K562 (cell line): ENCODE results near the gene GPHA2. TPM values are rescaled to one million over a fixed set of nuclear protein-coding genes. Genes with fewer than 3 reads are reported as not detected.

Experiments
- ELF4 ChIP-seq: fragments of 450-650 bp; formaldehyde crosslinking; IDR thresholded peaks from 2 replicates; pipeline ENCODE4 v1.4.0; 2022; ENCODE audit warnings: missing genetic modification characterization
- FOXA3 ChIP-seq, 2 experiments: fragments of 450-650 bp in 1 of 2; sonication (generic) in 1 of 2; formaldehyde crosslinking; IDR thresholded peaks in 1 of 2; conservative IDR thresholded peaks in 1 of 2; 2 replicates each; pipeline versions ENCODE4 v1.4.0 to v1.8.0; 2020 to 2022; ENCODE audit warnings: mild to moderate bottlenecking in 2 of 2, missing genetic modification reagents in 1 of 2
- FOXJ3 ChIP-seq: sonication (generic); formaldehyde crosslinking; IDR thresholded peaks from 2 replicates; pipeline ENCODE4 v1.4.0; 2020; ENCODE audit warnings: mild to moderate bottlenecking, missing genetic modification reagents
- GTF2F1 ChIP-seq: IDR thresholded peaks from 2 replicates; pipeline ENCODE4 v1.6.1; 2011; ENCODE audit warnings: low read depth, low read length, improper control_type of control experiment
- MXI1 ChIP-seq: IDR thresholded peaks from 2 replicates; pipeline ENCODE4 v1.6.1; 2011; ENCODE audit warnings: low read depth, mild to moderate bottlenecking, improper control_type of control experiment, low read length
- NELFE ChIP-seq: IDR thresholded peaks from 2 replicates; pipeline ENCODE4 v1.6.1; 2011; ENCODE audit warnings: mild to moderate bottlenecking; ENCODE audit not compliant: insufficient read depth, insufficient read length
- RAD21 ChIP-seq, 2 experiments: fragments of 250-450 bp in 1 of 2; fragments of 450-650 bp in 1 of 2; sonication (Bioruptor Pico) in 1 of 2; formaldehyde crosslinking in 1 of 2; IDR thresholded peaks in 1 of 2; conservative IDR thresholded peaks in 1 of 2; 2 replicates each; pipeline versions ENCODE4 v1.4.0 to v1.8.0; 2020 to 2022; ENCODE audit warnings: mild to moderate bottlenecking in 2 of 2, moderate library complexity in 1 of 2
- SMAD4 ChIP-seq: fragments of 250-450 bp; sonication (Bioruptor Pico); conservative IDR thresholded peaks from 2 replicates; pipeline ENCODE4 v1.8.0; 2021; ENCODE audit warnings: inconsistent platforms, mild to moderate bottlenecking, moderate library complexity
- SREBF1 ChIP-seq: fragments of 150-350 bp; IDR thresholded peaks from 2 replicates; pipeline ENCODE4 v1.6.1; 2014; ENCODE audit warnings: antibody characterized with exemption, low read depth, low read length, borderline replicate concordance
- ZBTB1 ChIP-seq: sonication (generic); formaldehyde crosslinking; IDR thresholded peaks from 2 replicates; pipeline ENCODE4 v1.8.1; 2023; ENCODE audit warnings: missing genetic modification reagents, low read depth, mild to moderate bottlenecking, borderline replicate concordance
- ZFX ChIP-seq: sonication (generic); formaldehyde crosslinking; IDR thresholded peaks from 2 replicates; pipeline ENCODE4 v1.8.0; 2022; ENCODE audit warnings: mild to moderate bottlenecking, missing genetic modification reagents, moderate library complexity
- ZNF253 ChIP-seq: fragments of 250-450 bp; sonication (Bioruptor Pico); conservative IDR thresholded peaks from 2 replicates; pipeline ENCODE4 v1.6.1; 2021; ENCODE audit warnings: mild to moderate bottlenecking
- polyA plus RNA-seq, 8 experiments: library from polyadenylated mRNA; depleted of rRNA in 4 of 8; stranded (reverse) in 5 of 8; unstranded in 3 of 8; fragments of >200 nt; fragmentation: Nextera tagmentation in 2 of 8; fragmentation: Illumina TruSeq in 1 of 8; extraction: Ambion mirVana in 2 of 8; extraction: Trizol in 1 of 8; gene quantifications; 2 replicates each; pipeline versions ENCODE4 v1.2.1 to v1.2.3, GENCODE V29; 2011 to 2014; ENCODE audit warnings: inconsistent platforms in 1 of 8, missing spikeins in 1 of 8
- total RNA-seq, 7 experiments: library from RNA; depleted of rRNA in 6 of 7; stranded (reverse); fragments of >200 nt in 6 of 7; fragmentation: Illumina TruSeq in 2 of 7; extraction: Trizol in 2 of 7; gene quantifications; 2 replicates each; pipeline versions ENCODE4 v1.2.1 to v1.2.3, GENCODE V29; 2011 to 2021; ENCODE audit warnings: low replicate concordance in 1 of 7
- TF ChIP-seq, protein P1 (sequence below): fragments of 250-450 bp; sonication (Bioruptor Pico); IDR thresholded peaks from 2 replicates; pipeline ENCODE4 v1.4.0; 2020; ENCODE audit warnings: mild to moderate bottlenecking, moderate library complexity
- TF ChIP-seq, protein P2 (sequence below): IDR thresholded peaks from 2 replicates; pipeline ENCODE4 v1.6.1; 2016; ENCODE audit warnings: missing genetic modification characterization, missing compliant biosample characterization
- TF ChIP-seq, protein P3 (sequence below), 2 experiments: fragments of 450-650 bp in 1 of 2; sonication (generic) in 1 of 2; formaldehyde crosslinking; conservative IDR thresholded peaks; 2 replicates each; pipeline versions ENCODE4 v1.4.0 to v1.8.1; 2020 to 2022; ENCODE audit warnings: mild to moderate bottlenecking in 1 of 2, missing genetic modification reagents in 1 of 2
- TF ChIP-seq, protein P4 (sequence below): sonication (generic); formaldehyde crosslinking; IDR thresholded peaks from 2 replicates; pipeline ENCODE4 v1.8.0; 2023; ENCODE audit warnings: mild to moderate bottlenecking, missing genetic modification reagents

Gene GPHA2
- total and polyA plus RNA-seq, 9 of the 15 experiments (the other 6 are each of a cell fraction or from before 2014, with no cell fraction given), result 0.17 to 0.22 TPM; not detected in 7

DNA sequence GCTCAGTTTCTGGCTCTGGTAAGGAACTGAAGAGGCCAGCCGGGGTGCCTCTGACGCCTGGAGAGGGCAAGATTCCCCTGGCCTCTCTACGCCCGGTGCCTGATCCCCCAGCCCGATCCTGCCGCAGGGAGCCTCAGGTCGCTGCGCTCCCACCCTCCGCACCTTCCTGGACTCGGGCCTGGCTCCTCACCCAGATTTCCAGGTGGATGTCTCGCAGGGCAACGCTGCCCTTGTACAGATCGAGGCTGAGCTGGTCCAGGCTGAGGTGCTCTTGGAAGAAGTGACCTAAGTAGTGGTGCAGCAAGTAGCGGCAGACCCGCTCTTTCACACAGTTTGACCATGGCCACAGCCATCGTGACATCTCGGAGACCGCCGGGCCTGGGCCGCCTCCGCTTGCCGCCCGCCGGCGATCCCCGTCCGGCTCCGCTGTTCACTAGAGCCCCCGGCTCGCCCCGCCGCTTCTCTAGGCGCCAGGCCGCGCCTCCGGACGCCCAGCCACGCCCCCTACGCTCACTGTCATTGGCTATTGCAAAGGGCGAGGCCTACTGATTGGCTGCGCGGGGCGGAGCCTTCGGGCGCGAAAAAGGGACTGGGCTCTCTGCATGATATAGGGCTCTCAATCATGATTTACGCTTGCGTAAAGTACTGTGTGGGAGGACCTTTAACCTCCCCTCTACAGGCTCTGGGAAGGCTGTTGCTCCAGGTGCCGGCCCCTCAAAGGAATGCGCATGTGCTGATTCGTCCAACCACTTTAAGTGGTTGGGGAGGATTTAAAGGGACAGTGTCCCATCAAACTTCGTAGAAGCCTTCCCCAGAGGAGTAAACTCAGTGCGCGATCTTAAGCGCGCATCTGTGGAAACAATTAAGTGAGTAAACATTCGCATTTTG lies 18.7 kb downstream of the GPHA2 start, which contains the start of gene ATG2A (continued):
- TF ChIP-seq, protein P1, sequence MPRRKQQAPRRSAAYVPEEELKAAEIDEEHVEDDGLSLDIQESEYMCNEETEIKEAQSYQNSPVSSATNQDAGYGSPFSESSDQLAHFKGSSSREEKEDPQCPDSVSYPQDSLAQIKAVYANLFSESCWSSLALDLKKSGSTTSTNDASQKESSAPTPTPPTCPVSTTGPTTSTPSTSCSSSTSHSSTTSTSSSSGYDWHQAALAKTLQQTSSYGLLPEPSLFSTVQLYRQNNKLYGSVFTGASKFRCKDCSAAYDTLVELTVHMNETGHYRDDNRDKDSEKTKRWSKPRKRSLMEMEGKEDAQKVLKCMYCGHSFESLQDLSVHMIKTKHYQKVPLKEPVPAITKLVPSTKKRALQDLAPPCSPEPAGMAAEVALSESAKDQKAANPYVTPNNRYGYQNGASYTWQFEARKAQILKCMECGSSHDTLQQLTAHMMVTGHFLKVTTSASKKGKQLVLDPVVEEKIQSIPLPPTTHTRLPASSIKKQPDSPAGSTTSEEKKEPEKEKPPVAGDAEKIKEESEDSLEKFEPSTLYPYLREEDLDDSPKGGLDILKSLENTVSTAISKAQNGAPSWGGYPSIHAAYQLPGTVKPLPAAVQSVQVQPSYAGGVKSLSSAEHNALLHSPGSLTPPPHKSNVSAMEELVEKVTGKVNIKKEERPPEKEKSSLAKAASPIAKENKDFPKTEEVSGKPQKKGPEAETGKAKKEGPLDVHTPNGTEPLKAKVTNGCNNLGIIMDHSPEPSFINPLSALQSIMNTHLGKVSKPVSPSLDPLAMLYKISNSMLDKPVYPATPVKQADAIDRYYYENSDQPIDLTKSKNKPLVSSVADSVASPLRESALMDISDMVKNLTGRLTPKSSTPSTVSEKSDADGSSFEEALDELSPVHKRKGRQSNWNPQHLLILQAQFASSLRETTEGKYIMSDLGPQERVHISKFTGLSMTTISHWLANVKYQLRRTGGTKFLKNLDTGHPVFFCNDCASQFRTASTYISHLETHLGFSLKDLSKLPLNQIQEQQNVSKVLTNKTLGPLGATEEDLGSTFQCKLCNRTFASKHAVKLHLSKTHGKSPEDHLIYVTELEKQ, result no peak
- TF ChIP-seq ZFX (peak; percentile 100), SMAD4 (CRISPR knock-in tag) (peak; percentile 9; the same call in 1 of the 2 replicates), RAD21 (CRISPR knock-in tag; conservative IDR thresholded peaks at IDR 0.05 in 1 of 2, IDR thresholded peaks at IDR 0.05 in 1 of 2) (no peak), NELFE (no peak), SREBF1 (no peak), FOXA3 (CRISPR knock-in tag; conservative IDR thresholded peaks at IDR 0.05 in 1 of 2, IDR thresholded peaks at IDR 0.05 in 1 of 2) (no peak), ZBTB1 (CRISPR knock-in tag) (no peak), ZNF253 (CRISPR knock-in tag) (no peak), GTF2F1 (no peak), ELF4 (CRISPR knock-in tag) (no peak), MXI1 (peak; percentile 98), FOXJ3 (CRISPR knock-in tag) (no peak)
- TF ChIP-seq, protein P2, sequence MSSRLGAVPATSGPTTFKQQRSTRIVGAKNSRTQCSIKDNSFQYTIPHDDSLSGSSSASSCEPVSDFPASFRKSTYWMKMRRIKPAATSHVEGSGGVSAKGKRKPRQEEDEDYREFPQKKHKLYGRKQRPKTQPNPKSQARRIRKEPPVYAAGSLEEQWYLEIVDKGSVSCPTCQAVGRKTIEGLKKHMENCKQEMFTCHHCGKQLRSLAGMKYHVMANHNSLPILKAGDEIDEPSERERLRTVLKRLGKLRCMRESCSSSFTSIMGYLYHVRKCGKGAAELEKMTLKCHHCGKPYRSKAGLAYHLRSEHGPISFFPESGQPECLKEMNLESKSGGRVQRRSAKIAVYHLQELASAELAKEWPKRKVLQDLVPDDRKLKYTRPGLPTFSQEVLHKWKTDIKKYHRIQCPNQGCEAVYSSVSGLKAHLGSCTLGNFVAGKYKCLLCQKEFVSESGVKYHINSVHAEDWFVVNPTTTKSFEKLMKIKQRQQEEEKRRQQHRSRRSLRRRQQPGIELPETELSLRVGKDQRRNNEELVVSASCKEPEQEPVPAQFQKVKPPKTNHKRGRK, result no peak
- TF ChIP-seq, protein P3, sequence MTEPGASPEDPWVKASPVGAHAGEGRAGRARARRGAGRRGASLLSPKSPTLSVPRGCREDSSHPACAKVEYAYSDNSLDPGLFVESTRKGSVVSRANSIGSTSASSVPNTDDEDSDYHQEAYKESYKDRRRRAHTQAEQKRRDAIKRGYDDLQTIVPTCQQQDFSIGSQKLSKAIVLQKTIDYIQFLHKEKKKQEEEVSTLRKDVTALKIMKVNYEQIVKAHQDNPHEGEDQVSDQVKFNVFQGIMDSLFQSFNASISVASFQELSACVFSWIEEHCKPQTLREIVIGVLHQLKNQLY (CRISPR knock-in tag; conservative IDR thresholded peaks at IDR 0.05), result no peak
- TF ChIP-seq, protein P4, sequence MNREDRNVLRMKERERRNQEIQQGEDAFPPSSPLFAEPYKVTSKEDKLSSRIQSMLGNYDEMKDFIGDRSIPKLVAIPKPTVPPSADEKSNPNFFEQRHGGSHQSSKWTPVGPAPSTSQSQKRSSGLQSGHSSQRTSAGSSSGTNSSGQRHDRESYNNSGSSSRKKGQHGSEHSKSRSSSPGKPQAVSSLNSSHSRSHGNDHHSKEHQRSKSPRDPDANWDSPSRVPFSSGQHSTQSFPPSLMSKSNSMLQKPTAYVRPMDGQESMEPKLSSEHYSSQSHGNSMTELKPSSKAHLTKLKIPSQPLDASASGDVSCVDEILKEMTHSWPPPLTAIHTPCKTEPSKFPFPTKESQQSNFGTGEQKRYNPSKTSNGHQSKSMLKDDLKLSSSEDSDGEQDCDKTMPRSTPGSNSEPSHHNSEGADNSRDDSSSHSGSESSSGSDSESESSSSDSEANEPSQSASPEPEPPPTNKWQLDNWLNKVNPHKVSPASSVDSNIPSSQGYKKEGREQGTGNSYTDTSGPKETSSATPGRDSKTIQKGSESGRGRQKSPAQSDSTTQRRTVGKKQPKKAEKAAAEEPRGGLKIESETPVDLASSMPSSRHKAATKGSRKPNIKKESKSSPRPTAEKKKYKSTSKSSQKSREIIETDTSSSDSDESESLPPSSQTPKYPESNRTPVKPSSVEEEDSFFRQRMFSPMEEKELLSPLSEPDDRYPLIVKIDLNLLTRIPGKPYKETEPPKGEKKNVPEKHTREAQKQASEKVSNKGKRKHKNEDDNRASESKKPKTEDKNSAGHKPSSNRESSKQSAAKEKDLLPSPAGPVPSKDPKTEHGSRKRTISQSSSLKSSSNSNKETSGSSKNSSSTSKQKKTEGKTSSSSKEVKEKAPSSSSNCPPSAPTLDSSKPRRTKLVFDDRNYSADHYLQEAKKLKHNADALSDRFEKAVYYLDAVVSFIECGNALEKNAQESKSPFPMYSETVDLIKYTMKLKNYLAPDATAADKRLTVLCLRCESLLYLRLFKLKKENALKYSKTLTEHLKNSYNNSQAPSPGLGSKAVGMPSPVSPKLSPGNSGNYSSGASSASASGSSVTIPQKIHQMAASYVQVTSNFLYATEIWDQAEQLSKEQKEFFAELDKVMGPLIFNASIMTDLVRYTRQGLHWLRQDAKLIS (CRISPR knock-in tag), result peak; percentile 80
